A204.1 (cell line): ENCODE data around the gene FAM98B.
"Not testable (repeated sequence)": the region's sequence is repeated elsewhere in the genome, so short reads cannot be mapped to it uniquely, and the experiment has no call there.

ENCODE experiments used
- FAIRE-seq: peaks from 2 replicates; lab custom pipeline; 2012; peaks lifted over from hg19 to GRCh38; lab: Jason Lieb, UNC

The FAM98B gene

GRCh38 chr15:38453971-38454695, at the start of gene FAM98B:
FAM98B (plus strand) TSS chr15:38454127; CDS start chr15:38454162, 35 bp downstream.
- FAIRE-seq, result no peak

GRCh38 chr15:38406436-38406835, 47.5 kb upstream of the FAM98B start:
- FAIRE-seq, result no peak

GRCh38 chr15:38408576-38408975, 45.4 kb upstream of the FAM98B start:
- FAIRE-seq, result no peak

GRCh38 chr15:38411902-38412301, 42.0 kb upstream of the FAM98B start:
- FAIRE-seq, result no peak

- no peak for FAIRE-seq
Observed at GRCh38 chr15:38412466-38412865, 41.5 kb upstream of the FAM98B start.

- no peak for FAIRE-seq
Observed at GRCh38 chr15:38414357-38414756, 39.6 kb upstream of the FAM98B start.

GRCh38 chr15:38421069-38421690, 32.7 kb upstream of the FAM98B start:
- no peak for FAIRE-seq

- no peak for FAIRE-seq
Observed at GRCh38 chr15:38424101-38424552, 29.8 kb upstream of the FAM98B start.

GRCh38 chr15:38425269-38425668, 28.7 kb upstream of the FAM98B start:
- FAIRE-seq, result no peak

GRCh38 chr15:38427380-38427779, 26.5 kb upstream of the FAM98B start:
- no peak for FAIRE-seq

- no peak for FAIRE-seq
Observed at GRCh38 chr15:38430106-38430760, 23.7 kb upstream of the FAM98B start.

- FAIRE-seq, result no peak
Observed at GRCh38 chr15:38436993-38437392, 16.9 kb upstream of the FAM98B start.

GRCh38 chr15:38437603-38438002, 16.3 kb upstream of the FAM98B start:
- FAIRE-seq, result not testable (repeated sequence)

- no peak for FAIRE-seq
Observed at GRCh38 chr15:38438031-38438986, 15.6 kb upstream of the FAM98B start.

GRCh38 chr15:38440353-38441129, 13.4 kb upstream of the FAM98B start:
- no peak for FAIRE-seq

GRCh38 chr15:38441130-38441519, 12.8 kb upstream of the FAM98B start:
- FAIRE-seq, result no peak

- no peak for FAIRE-seq
Observed at GRCh38 chr15:38454696-38455090, 766 bp downstream of the FAM98B start.

GRCh38 chr15:38455092-38455491, 1.2 kb downstream of the FAM98B start:
- FAIRE-seq, result no peak

- FAIRE-seq, result no peak
Observed at GRCh38 chr15:38458646-38459045, 4.7 kb downstream of the FAM98B start.

GRCh38 chr15:38459480-38459879, 5.6 kb downstream of the FAM98B start:
- no peak for FAIRE-seq

GRCh38 chr15:38460543-38460942, 6.6 kb downstream of the FAM98B start:
- FAIRE-seq, result no peak
